ENCODE data around the gene SSBP3. TPM values are rescaled to one million over a fixed set of nuclear protein-coding genes. Genes with fewer than 3 reads are reported as not detected.

The SSBP3 gene
- total RNA-seq, 1 experiment from 2014 or later = 15.0 TPM

GRCh38 chr1:54224233-54224632 is 182.0 kb downstream of the SSBP3 start:
- Histone ChIP-seq H4K20me1 (ENCODE audit: low read length) (no peaks in the 10 kb centered on the region), H3K9me3 (ENCODE audit: low read length) (no peaks in the 10 kb centered on the region), H3K4me2 (ENCODE audit: low read length) (no peak overlapping the region), H3K27me3 (ENCODE audit: low read length) (no peaks in the 10 kb centered on the region), H3K79me2 (ENCODE audit: low read length) (no peaks in the 10 kb centered on the region), H3K9me2 (replicated peaks; ENCODE audit: low read length) (no peaks in the 10 kb centered on the region), H3K4me1 (ENCODE audit: insufficient read depth, low read length) (peaks cover 11% of the 10 kb centered on the region; the same call in 1 of the 2 replicates), H2AFZ (ENCODE audit: low read length) (no peak overlapping the region), H3K4me3 (ENCODE audit: low read length) (no peak overlapping the region), H3K36me3 (ENCODE audit: low read depth, low read length) (0 out of 2 replicates have a peak, but pooled peaks cover 6% of the 10 kb centered on the region), H3K9ac (ENCODE audit: low read length) (no peak overlapping the region), H3F3A (ENCODE audit: low read length, unreplicated experiment) (no peaks in the 10 kb centered on the region), H3K27ac (ENCODE audit: low read length) (no peak overlapping the region)
- ChIA-PET POLR2A (ENCODE audit: unreplicated experiment) (no interaction called here), CTCF (no interaction called here)
- no peak for DNase-seq
- ATAC-seq = no peak
- intact Hi-C loops (cut with micrococcal nuclease) = no loop called here
- BruUV-seq (replicated peaks) = no TSS peak
- TF ChIP-seq CTCF (conservative IDR thresholded peaks at IDR 0.05; ENCODE audit: low read depth, low read length) (no peak), EZH2 (IDR thresholded peaks at IDR 0.05; ENCODE audit: low read length, unreplicated experiment) (no peak), EZH2phosphoT487 (IDR thresholded peaks at IDR 0.05; ENCODE audit: borderline replicate concordance, low read length) (no peak)

- H2AFZ ChIP-seq (ENCODE audit: low read length) = no peak overlapping the region
- no peaks in the 10 kb centered on the region for H3K27me3 ChIP-seq (ENCODE audit: low read length)
- H3K9ac ChIP-seq (ENCODE audit: low read length) = no peak overlapping the region
- no peak for ATAC-seq
- DNase-seq = no peak
- no peaks in the 10 kb centered on the region for H3F3A ChIP-seq (ENCODE audit: low read length, unreplicated experiment)
- H3K27ac ChIP-seq (ENCODE audit: low read length) = no peak overlapping the region
- no peak for TF ChIP-seq EZH2phosphoT487 (IDR thresholded peaks at IDR 0.05; ENCODE audit: borderline replicate concordance, low read length)
- TF ChIP-seq CTCF (conservative IDR thresholded peaks at IDR 0.05; ENCODE audit: low read depth, low read length) = no peak
- TF ChIP-seq EZH2 (IDR thresholded peaks at IDR 0.05; ENCODE audit: low read length, unreplicated experiment) = no peak
- H3K9me3 ChIP-seq (ENCODE audit: low read length) = no peaks in the 10 kb centered on the region
- POLR2A ChIA-PET (ENCODE audit: unreplicated experiment) = no interaction called here
- no peak overlapping the region for H3K4me3 ChIP-seq (ENCODE audit: low read length)
- peaks cover 7% of the 10 kb centered on the region; the same call in 1 of the 2 replicates for H3K36me3 ChIP-seq (ENCODE audit: low read depth, low read length)
- intact Hi-C loops (cut with micrococcal nuclease) = no loop called here
- H3K79me2 ChIP-seq (ENCODE audit: low read length) = no peaks in the 10 kb centered on the region
- no peaks in the 10 kb centered on the region for H4K20me1 ChIP-seq (ENCODE audit: low read length)
- no peak overlapping the region for H3K4me2 ChIP-seq (ENCODE audit: low read length)
- no peaks in the 10 kb centered on the region for H3K9me2 ChIP-seq (replicated peaks; ENCODE audit: low read length)
- peaks cover 5% of the 10 kb centered on the region; the same call in 1 of the 2 replicates for H3K4me1 ChIP-seq (ENCODE audit: insufficient read depth, low read length)
- BruUV-seq (replicated peaks) = no TSS peak
- CTCF ChIA-PET = no interaction called here
These were observed 182.6 kb downstream of the SSBP3 start for GRCh38 chr1:54223441-54224202.

- intact Hi-C loops (cut with micrococcal nuclease) = no loop called here
These were observed 183.5 kb downstream of the SSBP3 start for GRCh38 chr1:54222711-54223110.

More at GRCh38 chr1:54222711-54223110, 183.5 kb downstream of the SSBP3 start:
- BruUV-seq (replicated peaks) = no TSS peak
- H3K4me1 ChIP-seq (ENCODE audit: insufficient read depth, low read length) = peaks cover 3% of the 10 kb centered on the region; the same call in 1 of the 2 replicates
- H3K27me3 ChIP-seq (ENCODE audit: low read length) = no peaks in the 10 kb centered on the region
- H3K4me2 ChIP-seq (ENCODE audit: low read length) = no peak overlapping the region
- H3K4me3 ChIP-seq (ENCODE audit: low read length) = no peak overlapping the region
- no peaks in the 10 kb centered on the region for H3K9me3 ChIP-seq (ENCODE audit: low read length)
- POLR2A ChIA-PET (ENCODE audit: unreplicated experiment) = no interaction called here
- ATAC-seq (no peak), DNase-seq (no peak)
- H4K20me1 ChIP-seq (ENCODE audit: low read length) = no peaks in the 10 kb centered on the region
- no peaks in the 10 kb centered on the region for H3K79me2 ChIP-seq (ENCODE audit: low read length)
- CTCF ChIA-PET = no interaction called here
- H3F3A ChIP-seq (ENCODE audit: low read length, unreplicated experiment) = no peaks in the 10 kb centered on the region
- TF ChIP-seq CTCF (conservative IDR thresholded peaks at IDR 0.05; ENCODE audit: low read depth, low read length) = no peak
- TF ChIP-seq EZH2phosphoT487 (IDR thresholded peaks at IDR 0.05; ENCODE audit: borderline replicate concordance, low read length) = no peak
- TF ChIP-seq EZH2 (IDR thresholded peaks at IDR 0.05; ENCODE audit: low read length, unreplicated experiment) = no peak
- H3K27ac ChIP-seq (ENCODE audit: low read length) = no peak overlapping the region
- no peaks in the 10 kb centered on the region for H3K9me2 ChIP-seq (replicated peaks; ENCODE audit: low read length)
- no peak overlapping the region for H2AFZ ChIP-seq (ENCODE audit: low read length)
- peaks cover 10% of the 10 kb centered on the region; the same call in 1 of the 2 replicates for H3K36me3 ChIP-seq (ENCODE audit: low read depth, low read length)
- H3K9ac ChIP-seq (ENCODE audit: low read length) = no peak overlapping the region
